GM18867 (cell line): ENCODE measurements around the gene ZFP92.

Experiments
- ATAC-seq: cut with Tn5 transposase; IDR thresholded peaks from one replicate; pipeline ENCODE4 v1.9.1; 2021; ENCODE audit warnings: mild to moderate bottlenecking, moderate library complexity; ENCODE audit not compliant: unreplicated experiment

The ZFP92 gene

DNA sequence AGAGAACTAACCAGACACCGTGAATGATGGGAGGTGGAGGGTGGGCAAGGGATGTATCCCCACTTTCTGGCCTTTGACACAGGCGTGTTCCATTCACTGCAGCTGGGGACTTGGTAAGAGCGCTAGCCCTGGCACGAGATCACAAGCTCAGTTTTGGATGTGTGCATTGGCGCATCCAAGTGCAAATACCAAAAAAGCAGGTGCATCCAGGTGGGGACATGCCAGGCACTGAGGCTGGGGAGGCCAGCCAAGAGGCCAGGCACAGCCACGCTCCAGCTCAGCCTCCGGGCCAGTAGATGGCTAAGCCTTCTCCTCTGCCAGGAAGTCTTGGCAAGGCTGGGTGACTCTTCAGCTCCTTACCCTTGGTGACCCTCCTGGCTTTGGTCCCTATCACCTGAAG is 4.4 kb upstream of the ZFP92 start:
- no peak for ATAC-seq

DNA sequence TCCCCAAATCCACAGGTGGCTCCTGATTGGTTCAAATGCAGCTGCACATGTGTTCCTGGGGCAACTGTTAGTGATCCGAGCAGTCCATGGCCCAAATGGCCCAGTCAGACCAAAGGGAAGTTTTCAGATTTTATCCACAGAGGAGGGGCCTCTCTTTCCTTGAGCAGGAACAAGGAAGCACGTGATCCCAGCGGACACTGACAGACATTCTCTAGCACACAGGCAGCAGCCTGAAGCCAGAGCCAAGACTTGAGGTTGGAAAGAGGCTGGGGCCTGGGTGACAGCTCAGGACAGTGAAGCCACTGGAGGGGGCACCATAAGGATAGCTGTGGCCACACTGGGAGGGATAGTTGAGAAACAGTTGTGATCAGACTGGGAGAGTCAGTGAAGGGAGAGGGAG is 3.5 kb upstream of the ZFP92 start:
- ATAC-seq: no peak

DNA sequence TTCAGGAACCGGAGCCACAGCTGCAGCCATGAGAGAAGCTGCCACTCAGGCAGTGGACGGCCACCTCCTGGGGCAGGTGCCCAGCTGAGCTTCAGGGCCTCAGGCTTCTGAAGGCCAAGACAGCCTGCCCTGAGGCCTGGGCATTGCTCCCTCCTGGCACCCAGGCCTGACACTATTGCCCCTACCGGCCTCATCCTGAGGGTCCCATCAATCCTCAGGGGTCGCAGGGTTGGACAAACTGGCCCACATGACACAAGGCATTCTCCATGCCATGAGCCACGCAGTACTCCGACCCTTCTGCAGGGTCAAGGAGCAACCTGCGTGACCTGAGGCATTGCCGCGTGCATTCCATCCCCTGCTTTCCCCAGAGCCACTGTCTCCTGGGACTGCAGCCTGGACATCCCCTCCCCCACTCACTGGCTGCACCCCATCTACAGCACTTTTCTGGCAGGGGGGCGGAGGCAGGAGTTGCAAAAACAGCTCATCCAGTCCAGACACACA is 3.0 kb upstream of the ZFP92 start:
- ATAC-seq: no peak

DNA sequence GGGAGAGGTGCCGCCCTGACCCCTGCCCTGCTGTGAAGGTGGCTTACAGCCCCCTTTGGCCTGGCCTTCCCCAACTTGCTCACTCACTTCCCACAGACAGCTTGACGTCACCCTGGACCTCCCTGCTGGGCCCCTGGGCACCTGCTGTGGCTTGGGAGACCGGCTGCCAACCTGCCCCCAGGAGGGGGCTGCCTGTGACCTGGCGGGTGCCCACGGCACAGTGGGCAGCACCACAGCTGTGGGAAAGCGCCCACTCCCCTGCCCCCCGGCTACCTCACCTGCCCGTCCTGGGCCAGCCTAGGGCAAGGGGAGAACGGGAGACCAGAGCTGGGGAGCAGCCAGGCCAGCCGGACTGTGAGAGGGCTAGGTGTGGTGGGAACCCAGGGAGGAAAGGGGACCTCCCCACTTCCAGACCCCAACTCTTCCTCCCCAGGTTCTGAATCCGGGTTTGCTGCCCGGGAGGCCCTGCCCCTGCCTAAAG is 2.4 kb upstream of the ZFP92 start:
- ATAC-seq: no peak

DNA sequence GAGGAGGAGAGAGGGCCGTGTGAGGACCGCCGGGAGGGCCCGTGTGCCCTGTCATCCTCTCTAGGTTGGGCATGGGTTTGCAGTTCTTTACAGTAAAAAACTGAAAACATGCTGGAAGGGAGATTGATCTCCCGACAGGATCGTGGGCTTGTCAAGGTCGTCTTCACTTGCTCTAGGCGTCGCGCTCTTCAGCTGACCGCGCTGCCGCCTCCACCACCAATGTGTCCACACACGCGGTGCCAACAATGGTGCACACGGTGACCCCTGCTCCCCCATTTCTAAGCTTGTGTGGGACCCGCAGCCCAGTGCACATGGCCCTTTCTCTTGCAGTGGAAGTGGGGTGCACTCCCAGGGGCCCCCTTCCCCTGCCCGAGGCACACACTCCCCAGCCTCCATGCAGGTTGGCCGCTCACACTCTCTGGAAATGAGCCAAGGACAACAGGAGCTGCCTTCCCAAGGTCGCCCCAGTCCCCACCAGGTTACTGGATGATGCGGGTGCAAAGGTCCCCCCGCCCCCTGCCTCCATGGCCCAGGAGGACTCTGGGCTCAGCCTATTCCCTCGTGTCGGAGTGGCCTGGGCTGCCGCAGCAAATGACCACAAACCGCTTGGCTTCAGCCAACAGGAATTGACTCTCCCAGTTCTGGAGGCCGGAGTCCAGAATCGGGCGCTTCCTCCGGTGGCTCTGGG is 1.7 kb upstream of the ZFP92 start:
- no peak for ATAC-seq

DNA sequence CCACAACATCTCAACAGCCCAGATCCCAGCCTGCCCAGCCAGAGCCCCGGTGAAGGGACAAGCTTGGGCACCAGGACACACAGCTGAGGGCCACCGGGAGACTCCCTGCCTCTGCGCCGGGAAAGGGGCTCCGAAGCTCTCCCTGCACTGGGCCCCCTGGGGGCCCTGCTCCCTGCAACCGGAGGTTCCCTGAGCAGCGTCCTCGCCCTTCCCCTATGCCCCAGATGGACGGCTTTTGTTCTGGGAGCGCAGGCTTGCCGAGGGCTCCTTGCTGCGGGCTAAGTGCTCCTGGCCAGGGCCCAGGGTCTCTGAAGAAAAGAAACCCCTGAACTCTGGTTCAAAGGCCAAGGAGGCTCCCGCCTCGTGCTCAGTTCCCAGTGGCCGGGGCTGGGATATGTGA is 899 bp upstream of the ZFP92 start:
- ATAC-seq: no peak

DNA sequence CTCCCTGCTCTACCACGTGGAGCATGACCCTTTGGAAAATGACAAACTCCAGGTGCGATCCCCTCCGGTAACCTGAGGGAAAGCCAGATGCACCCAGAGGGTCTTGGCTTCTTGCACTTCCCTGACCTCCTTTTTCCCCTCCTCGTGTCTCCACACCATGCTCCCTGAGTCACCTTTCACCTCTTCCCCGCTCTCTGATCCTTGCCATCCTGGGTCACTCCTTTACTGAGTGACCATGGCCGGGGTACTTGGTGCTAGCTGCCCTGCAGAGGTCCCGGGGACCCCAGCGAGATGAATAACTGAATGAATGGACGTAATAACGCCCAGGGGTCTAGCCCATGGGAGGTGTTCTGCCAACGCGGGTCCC is 401 bp upstream of the ZFP92 start:
- ATAC-seq: no peak

DNA sequence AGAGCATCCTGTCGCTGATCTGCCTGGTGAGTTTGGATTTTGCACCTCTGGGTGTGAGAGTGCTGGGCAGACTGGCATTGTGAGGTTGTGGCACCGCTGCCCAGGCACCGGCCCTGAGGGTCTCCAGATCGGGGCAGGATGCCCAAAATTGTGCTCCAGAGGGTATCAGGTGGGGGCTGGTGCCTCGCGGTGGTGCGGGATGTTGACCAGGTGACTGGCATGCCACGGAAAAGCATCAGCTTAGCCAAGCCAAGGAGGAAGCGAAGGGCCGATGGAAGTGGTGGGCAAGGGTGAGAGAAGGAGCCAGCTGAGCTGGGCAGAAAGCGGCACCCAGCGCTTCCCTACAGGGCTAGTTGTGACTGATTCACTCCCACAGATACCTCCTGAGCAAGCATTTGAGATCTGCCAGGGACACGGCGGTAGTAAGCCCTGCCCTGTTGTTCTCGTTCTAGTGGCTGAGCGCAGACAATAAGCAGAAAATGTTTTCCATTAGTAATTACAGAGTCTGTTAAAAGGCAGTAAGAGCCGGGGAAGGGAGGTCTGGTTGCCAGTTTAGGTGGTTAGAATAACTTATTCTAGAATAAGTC is 809 bp downstream of the ZFP92 start:
- no peak for ATAC-seq

DNA sequence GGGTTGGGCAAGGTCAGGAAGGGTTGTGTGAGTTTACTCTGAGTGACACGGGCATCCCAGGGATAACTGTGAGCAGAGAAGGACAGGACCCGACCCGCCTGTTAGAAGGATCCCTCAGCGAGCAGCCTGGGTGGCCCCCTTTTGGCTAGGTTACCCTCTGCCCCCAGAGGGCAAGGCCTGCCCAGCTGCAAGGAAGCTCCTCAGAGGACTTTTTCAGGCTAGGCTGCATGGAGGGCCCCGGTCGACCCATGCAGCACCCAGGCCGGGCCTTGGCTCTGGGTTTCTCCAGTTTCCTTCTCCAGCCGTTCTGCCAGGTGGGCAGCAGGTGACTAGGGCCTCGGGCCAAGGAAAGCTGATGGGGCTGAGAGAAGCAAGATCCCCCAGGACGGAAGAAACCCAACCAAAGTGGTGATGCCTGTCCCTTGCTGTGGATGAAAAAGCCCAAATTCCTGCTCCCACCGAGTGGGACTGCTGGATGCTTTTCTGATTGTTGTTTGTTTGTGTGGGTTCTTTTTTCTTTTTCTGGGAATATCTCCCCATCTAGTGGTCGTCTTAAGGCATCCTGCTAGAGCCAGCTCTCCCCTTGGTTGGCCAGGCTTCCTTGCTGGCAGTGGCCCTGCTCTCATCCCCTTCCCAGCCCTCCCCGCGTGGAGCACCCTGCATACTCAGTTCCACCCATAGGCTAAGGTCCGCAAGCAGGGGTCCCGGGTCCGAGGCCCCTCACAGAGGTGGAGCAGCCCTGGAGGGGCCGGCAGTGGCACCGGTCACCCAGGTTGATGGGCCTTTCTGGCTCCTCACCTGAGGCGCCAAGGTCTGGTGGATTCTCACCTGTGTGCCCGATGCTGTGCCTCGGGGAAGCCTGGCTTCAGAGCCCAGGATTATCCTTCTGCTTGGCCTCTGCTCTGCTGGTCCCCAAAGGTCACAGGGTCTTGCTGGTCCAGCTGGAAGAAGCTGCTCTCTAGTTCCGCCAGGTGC is 1.8 kb downstream of the ZFP92 start:
- no peak for ATAC-seq

DNA sequence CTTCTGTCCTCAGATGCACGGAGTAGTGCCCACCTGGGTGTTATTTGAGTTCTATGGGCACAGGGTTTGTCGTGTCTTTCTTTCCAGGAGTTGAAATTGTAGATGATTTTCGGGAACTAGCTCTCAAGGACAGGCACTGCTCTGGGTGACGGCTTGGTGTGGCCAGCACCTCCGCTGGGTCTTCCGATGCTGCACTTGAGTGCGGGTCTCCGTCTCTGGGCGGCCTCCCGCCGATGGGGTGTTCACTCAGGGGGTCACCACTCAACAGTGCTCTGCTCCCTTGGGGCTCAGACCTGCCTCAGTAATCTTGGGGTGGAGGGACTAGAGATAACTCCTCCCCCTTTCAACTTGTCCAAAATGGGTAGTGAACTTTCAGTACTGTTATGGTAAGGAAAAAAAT is 2.5 kb downstream of the ZFP92 start:
- no peak for ATAC-seq

DNA sequence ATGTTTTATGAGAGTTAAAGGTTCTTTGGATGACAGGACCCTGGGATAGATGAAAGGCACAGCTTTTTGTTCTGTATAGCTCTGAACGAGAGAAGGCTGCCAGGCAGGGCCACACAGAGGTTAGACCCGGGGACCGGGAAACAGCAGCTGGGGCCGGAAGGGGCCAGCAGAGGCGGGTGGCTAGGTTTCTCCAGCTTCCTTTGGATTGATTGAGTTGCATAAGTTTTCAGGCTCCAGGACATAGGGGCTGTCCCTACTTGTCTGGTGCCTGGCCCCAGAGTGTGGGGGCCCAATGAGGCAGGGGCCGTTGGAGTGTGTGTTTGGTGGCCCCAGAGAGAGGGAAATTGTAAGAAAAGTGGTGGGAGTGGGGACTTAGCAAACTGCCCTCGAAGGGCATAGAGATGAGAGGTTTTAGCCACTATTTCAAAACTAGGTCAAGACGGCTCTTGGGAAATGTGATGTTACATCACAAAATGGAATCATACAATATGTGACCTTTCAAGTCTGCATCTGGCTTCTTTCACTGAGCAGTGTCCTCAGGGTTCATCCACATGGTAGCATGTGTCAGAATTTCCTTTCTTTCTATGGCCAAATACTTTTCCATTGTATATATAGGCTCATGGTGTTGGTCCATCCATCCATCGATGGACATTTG is 3.7 kb downstream of the ZFP92 start:
- ATAC-seq: no peak

DNA sequence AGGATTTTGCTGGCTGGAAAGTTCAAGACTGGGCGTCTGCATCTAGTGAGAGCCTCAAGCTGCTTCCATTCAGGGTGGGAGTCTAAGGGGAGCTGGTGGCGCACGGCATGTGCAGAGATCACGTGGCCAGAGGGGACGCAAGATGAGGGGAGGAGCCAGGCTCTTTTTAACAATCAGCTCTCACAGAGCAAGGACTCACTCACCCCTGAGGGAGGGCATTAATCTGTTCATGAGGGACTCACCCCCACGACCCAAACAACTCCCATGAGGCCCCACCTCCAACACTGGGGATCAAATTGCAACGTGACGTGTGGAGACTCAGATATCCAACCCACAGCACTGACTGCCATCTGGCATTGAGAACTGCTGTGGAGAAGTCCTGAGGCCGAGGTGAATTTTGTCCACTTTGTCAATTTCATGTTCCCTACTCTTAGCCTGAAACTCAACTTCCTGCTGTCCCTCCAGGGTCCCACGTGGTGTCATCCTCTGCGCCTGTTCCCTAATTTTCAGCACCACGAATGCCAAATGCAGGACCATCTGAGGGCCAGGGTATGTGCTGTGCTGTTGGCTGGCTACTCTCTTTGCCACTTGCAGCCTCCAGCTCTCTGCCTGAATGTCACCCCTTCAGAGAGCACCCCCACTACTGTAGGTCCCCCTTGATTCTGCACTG is 5.6 kb downstream of the ZFP92 start:
- ATAC-seq: no peak

DNA sequence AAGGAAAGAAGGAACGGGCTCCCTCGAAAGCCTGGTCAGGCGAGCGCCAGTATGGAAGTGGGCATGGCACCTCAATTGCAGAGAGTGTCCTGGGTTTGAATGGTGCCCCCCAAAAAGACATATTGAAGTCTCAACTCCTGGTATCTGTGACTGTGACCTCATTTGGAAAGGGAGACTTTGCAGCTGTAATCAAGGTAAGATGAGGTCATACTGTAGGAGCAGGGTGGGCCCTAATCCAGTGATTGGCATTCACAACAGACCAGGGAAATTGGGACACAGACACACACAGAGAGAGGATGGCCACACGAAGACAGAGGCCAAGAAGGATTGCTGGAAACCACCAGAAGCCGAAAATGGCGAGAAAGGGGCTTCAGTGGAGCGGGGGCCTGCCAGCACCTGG is 6.4 kb downstream of the ZFP92 start:
- no peak for ATAC-seq

DNA sequence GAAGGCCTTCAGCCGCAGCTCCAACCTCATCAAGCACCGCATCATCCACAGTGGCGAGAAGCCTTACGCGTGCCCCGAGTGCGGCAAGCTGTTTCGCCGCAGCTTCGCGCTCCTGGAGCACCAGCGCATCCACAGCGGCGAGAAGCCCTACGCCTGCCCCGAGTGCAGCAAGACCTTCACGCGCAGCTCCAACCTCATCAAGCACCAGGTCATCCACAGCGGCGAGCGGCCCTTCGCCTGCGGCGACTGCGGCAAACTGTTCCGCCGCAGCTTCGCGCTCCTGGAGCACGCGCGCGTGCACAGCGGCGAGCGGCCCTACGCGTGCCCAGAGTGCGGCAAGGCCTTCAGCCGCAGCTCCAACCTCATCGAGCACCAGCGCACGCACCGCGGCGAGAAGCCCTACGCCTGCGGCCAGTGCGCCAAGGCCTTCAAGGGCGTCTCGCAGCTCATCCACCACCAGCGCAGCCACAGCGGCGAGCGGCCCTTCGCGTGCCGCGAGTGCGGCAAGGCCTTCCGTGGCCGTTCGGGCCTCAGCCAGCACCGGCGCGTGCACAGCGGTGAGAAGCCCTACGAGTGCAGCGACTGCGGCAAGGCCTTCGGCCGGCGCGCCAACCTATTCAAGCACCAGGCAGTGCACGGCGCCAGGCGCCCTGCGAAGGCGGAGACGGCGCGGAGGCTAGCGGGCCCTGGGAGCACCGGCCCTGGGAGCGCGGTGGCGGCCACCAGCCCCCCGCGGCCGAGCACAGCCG is 9.8 kb downstream of the ZFP92 start:
- no peak for ATAC-seq

DNA sequence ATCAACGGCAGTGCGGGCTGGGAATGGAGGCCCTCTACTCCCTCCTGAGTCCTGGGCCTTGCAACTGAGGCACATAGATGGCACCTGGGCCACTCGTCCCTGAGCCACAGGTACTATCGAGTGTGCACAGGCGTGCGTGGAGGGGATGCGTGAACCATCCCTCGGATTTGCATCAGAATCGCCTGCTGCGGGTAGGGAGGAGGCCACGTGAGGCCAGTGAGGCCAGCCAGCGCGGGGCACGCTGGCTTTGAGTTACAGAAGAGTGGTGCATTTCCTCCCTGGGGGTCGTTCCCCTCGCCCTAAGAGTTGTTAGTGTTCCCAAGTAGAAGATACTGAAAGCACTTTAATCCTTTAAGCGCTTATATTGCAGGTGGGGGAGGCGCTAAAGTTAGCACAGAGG is 10.6 kb downstream of the ZFP92 start:
- ATAC-seq: no peak

DNA sequence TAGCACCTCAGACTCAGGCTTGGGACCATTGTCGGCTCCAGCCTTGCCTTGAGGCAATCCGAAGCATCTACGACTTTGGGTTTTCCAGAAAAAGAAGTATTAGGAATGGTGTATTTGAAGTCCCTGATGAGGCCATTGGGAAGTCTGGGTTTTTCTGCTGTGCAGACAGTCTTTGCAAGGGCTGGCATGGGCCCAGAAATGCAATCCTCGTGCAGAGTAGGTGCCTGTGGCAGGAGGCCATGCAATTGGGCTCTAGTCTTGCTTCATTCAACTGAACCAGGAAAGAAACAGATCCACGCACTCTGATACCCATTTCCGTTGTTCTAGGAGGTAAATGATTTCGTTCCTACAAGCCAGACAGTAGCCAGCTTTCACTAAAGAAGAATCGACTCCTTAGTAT is 12.4 kb downstream of the ZFP92 start:
- no peak for ATAC-seq

DNA sequence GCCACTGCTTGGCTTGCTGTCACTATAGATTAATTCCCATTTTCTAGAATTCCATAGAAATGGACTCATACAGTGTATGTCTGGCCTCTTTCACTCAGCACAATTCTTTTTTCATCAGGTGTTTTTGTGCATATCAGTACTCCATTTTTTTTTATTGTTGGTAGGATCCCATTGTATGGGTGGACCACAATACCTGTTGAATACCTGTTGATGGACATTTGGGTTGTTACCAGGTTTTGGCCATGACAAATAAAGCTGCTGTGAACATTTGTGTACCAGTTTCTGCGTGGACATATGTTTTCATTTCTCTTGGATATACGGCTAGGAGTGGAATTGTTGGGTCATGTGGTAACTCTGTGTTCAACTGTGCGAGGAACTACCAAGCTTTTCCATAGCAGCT is 14.9 kb downstream of the ZFP92 start:
- no peak for ATAC-seq

DNA sequence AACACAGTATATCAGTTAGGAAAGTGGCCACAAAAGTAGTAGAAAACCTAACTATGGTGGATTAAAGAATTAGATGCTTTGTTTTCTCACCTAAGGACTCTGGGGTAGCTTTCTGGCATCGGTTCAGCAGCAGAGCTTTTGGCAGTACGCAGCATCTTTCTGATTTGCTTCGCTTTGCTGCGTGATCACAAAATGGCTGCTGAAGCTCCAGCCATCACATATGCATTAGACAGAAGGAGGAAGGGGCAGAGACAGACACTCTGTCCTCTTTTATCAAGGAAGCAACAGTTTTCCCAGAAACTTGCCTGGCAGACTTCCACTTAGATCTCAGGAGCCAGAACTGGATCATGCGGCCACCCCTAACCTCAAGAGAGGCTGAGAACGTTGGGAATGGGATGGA is 19.5 kb downstream of the ZFP92 start:
- no peak for ATAC-seq

DNA sequence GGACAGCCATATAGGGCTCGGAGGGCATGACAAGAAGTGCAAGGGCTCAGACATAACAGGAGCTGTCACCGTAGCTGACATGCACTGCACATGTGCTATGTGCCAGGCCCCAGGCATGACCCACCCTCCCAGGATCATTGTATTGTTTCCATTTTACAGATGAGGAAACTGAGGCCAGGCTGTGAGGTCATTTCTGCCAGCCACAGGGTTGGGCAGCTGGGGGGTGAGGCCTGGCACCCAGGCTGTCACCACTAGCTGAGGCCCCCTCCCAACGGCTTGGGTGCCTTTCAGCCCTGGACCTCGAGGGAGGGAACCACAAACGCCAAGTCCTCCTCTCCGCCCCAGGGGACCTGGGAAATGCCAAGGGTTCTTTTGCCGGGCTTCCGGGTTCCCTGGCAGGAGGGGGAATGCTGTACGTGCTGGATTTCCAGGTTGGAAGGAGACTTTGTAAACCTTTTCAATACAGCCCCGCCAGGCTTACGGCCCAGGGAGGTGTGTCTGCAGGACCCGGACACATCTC is 21.9 kb downstream of the ZFP92 start:
- ATAC-seq: no peak
